ENCODE measurements around the gene TUBA8. TPM values are rescaled to one million over a fixed set of nuclear protein-coding genes. Genes with fewer than 3 reads are reported as not detected.

Gene TUBA8
- total and polyA plus RNA-seq, 2 donors (not counting 3 experiments of a cell fraction or from before 2014, with no cell fraction given): 6.9 to 8.9 TPM

DNA sequence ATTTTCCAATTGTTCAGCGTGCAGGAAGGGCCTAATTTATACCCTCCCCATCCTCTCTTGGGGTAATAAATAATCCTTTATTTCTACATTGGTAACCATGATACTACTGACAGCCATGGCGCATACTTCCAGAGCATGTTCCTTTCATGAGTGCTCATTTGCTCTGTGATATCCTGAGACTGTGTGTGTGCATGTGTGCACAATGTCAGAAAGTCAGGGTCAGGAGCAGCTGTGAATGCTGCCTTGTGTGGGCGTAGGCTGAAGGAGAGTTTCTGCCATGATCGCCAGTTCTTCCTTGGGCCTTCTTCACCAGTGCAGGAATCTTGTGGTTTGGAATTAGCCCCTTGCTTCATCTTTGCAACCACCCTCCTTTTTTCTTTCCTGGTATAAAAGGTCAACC lies 10.2 kb downstream of the TUBA8 start:
- no peaks in the 10 kb centered on the region for H3K27me3 ChIP-seq (ENCODE audit: control insufficient read depth in 2 of 2, insufficient read depth in 2 of 2, low read length in 2 of 2)
- BruUV-seq (replicated peaks): no TSS peak
- H3K9me3 ChIP-seq (replicated peaks; ENCODE audit: control insufficient read depth, insufficient read depth, low read length): no peaks in the 10 kb centered on the region
- H3K36me3 ChIP-seq (ENCODE audit: control insufficient read depth in 2 of 2, extremely low read depth in 1 of 2, insufficient read depth in 2 of 2, low read length in 2 of 2): no peaks in the 10 kb centered on the region
- H3K27ac ChIP-seq (ENCODE audit: insufficient read depth, low read depth, low read length): no peak overlapping the region
- H2AFZ ChIP-seq (ENCODE audit: low read depth, low read length): no peak overlapping the region
- dilution Hi-C loops (cut with MboI; ENCODE audit: extremely low pct_ligation_motif_present, low sequenced_read_pairs): no loop called here
- FAIRE-seq: no peak
- no peaks in the 10 kb centered on the region for H4K20me1 ChIP-seq (replicated peaks; ENCODE audit: control insufficient read depth, extremely low read depth, insufficient read depth, low read length)
- TF ChIP-seq FOS (IDR thresholded peaks at IDR 0.05; ENCODE audit: borderline replicate concordance, insufficient read depth, low read length) (no peak), JUN (IDR thresholded peaks at IDR 0.05; ENCODE audit: borderline replicate concordance, insufficient read depth, insufficient read length, low read depth) (no peak), POLR2AphosphoS5 (IDR thresholded peaks at IDR 0.05; ENCODE audit: insufficient read depth, low read depth, low read length) (no peak), MYC (IDR thresholded peaks at IDR 0.05; ENCODE audit: low read depth, low read length) (no peak), GATA2 (IDR thresholded peaks at IDR 0.05; ENCODE audit: insufficient read depth, insufficient read length, low read depth, low read length) (no peak), EZH2 (IDR thresholded peaks at IDR 0.05; ENCODE audit: borderline replicate concordance, low read depth, low read length, severe bottlenecking) (no peak), POLR2A (IDR thresholded peaks at IDR 0.05; ENCODE audit: low read depth, low read length) (no peak)
- TF ChIP-seq, protein P1, sequence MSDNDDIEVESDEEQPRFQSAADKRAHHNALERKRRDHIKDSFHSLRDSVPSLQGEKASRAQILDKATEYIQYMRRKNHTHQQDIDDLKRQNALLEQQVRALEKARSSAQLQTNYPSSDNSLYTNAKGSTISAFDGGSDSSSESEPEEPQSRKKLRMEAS (IDR thresholded peaks at IDR 0.05; ENCODE audit: insufficient read depth, insufficient read length): no peak
- TF ChIP-seq, protein P2, sequence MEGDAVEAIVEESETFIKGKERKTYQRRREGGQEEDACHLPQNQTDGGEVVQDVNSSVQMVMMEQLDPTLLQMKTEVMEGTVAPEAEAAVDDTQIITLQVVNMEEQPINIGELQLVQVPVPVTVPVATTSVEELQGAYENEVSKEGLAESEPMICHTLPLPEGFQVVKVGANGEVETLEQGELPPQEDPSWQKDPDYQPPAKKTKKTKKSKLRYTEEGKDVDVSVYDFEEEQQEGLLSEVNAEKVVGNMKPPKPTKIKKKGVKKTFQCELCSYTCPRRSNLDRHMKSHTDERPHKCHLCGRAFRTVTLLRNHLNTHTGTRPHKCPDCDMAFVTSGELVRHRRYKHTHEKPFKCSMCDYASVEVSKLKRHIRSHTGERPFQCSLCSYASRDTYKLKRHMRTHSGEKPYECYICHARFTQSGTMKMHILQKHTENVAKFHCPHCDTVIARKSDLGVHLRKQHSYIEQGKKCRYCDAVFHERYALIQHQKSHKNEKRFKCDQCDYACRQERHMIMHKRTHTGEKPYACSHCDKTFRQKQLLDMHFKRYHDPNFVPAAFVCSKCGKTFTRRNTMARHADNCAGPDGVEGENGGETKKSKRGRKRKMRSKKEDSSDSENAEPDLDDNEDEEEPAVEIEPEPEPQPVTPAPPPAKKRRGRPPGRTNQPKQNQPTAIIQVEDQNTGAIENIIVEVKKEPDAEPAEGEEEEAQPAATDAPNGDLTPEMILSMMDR (IDR thresholded peaks at IDR 0.05; ENCODE audit: extremely low read depth in 1 of 2, insufficient read depth in 1 of 2, low read depth in 1 of 2, low read length in 2 of 2): no peak
- H3K79me2 ChIP-seq (ENCODE audit: control insufficient read depth, insufficient read depth, low read length): no peaks in the 10 kb centered on the region
- intact Hi-C loops (cut with micrococcal nuclease): no loop called here
- CTCF ChIA-PET: interaction anchor here (1.5 kb wide), 1 partner anchor 10 kb away, joined by 3 read pairs; no protein-coding TSS in a partner anchor
- POLR2A ChIA-PET: no interaction called here
- no peak for DNase-seq (ENCODE audit: low read depth, low spot score)
- no peak overlapping the region for H3K4me3 ChIP-seq (replicated peaks in 1 of 3; ENCODE audit: insufficient read depth in 1 of 3, low read depth in 1 of 3, low read length in 3 of 3)
- no peak overlapping the region for H3K9ac ChIP-seq (replicated peaks; ENCODE audit: extremely low read depth, insufficient read depth, low read length)
- H3K4me1 ChIP-seq (ENCODE audit: control insufficient read depth, extremely low read depth, insufficient read depth, low read length): no peaks in the 10 kb centered on the region
- no peak overlapping the region for H3K4me2 ChIP-seq (ENCODE audit: insufficient read depth, low read length)
- H3K9me1 ChIP-seq (replicated peaks; ENCODE audit: control insufficient read depth, extremely low read depth, insufficient read depth, low read length): no peaks in the 10 kb centered on the region
